Heart right ventricle (tissue), 16 donors: ENCODE results near the gene SERTAD2. TPM values are rescaled to one million over a fixed set of nuclear protein-coding genes. Genes with fewer than 3 reads are reported as not detected.
A peak's percentile ranks its signal among the peaks of the same experiment; 100 is the strongest.

ENCODE experiments used
- ATAC-seq, 8 donors: fragments of 200-7000 bp; cut with Tn5 transposase; one replicate each; pipeline ENCODE4 v1.9.1; 2020; ENCODE audit warnings: mild to moderate bottlenecking in 8 of 8, moderate library complexity in 8 of 8, moderate number of reproducible peaks in 1 of 8
- DNase-seq, 2 donors: peaks; one replicate each; pipeline ENCODE4 v3.0.0-alpha.2; 2020
- H3K27ac ChIP-seq, 10 donors: fragments of 200-600 bp; sonication (generic) in 2 of 10; one replicate each; pipeline versions ENCODE4 v1.5.0 to v1.8.0; 2020 to 2022; ENCODE audit warnings: mild to moderate bottlenecking in 3 of 10
- H3K27me3 ChIP-seq, 7 donors: fragments of 200-600 bp; one replicate each; pipeline ENCODE4 v1.8.0; 2021 to 2022; ENCODE audit warnings: mild to moderate bottlenecking in 2 of 7
- H3K36me3 ChIP-seq, 9 donors: fragments of 200-600 bp; sonication (generic) in 1 of 9; one replicate each; pipeline versions ENCODE4 v1.5.0 to v1.8.0; 2020 to 2022; ENCODE audit warnings: mild to moderate bottlenecking in 2 of 9
- H3K4me1 ChIP-seq, 9 donors: fragments of 200-600 bp; sonication (generic) in 1 of 9; one replicate each; pipeline versions ENCODE4 v1.5.0 to v1.8.0; 2020 to 2022; ENCODE audit warnings: mild to moderate bottlenecking in 4 of 9
- H3K4me3 ChIP-seq, 10 donors: fragments of 200-600 bp; sonication (generic) in 2 of 10; one replicate each; pipeline versions ENCODE4 v1.5.0 to v1.8.0; 2020 to 2022; ENCODE audit warnings: mild to moderate bottlenecking in 7 of 10, moderate library complexity in 2 of 10
- H3K9me3 ChIP-seq, 11 donors: fragments of 200-600 bp in 10 of 11; sonication (generic) in 2 of 11; one replicate each; pipeline versions ENCODE4 v1.5.0 to v1.8.0; 2013 to 2022; ENCODE audit warnings: mild to moderate bottlenecking in 2 of 11, control low read depth in 1 of 11, moderate library complexity in 1 of 11
- WGBS, 2 donors: extraction: QIAGEN DNeasy Blood & Tissue Kit; methylation state at CpG; one replicate each; pipeline ENCODE4 v1.1.7; 2013; ENCODE audit warnings: inconsistent platforms in 1 of 2; 5-methylcytosine and 5-hydroxymethylcytosine counted together
- intact Hi-C, 10 donors: fragments of 100-400 bp; cut with DNase I; formaldehyde crosslinking; loops; one replicate each; pipeline versions ENCODE4 v1.11.1 to v1.14.2; 2022
- polyA plus RNA-seq, 2 donors: library from polyadenylated mRNA; stranded (reverse); fragments of 200-250 nt; gene quantifications; one replicate each; pipeline ENCODE4 v1.2.3, GENCODE V29; 2013
- total RNA-seq, 10 donors: library from RNA; stranded (reverse); fragmentation: NEBNext Ultra II Directional in 3 of 10; extraction: Animal tissue kit (Norgen Biotek cat#: 25700) in 3 of 10; gene quantifications; one replicate each; pipeline versions ENCODE4 v1.2.1 to v1.2.4, GENCODE V29; 2021 to 2023
- TF ChIP-seq, protein P1 (sequence below), 9 donors: fragments of 200-600 bp; sonication (generic) in 2 of 9; IDR thresholded peaks; one replicate each; pipeline versions ENCODE4 v1.5.0 to v1.8.0; 2021 to 2022; ENCODE audit warnings: antibody characterized with exemption in 9 of 9, mild to moderate bottlenecking in 5 of 9, moderate library complexity in 1 of 9
- donor health status: Arrhythmogenic right ventricular cardiomyopathy.
- donor health status: ischemic (EF 13 %, LVEDD 7.1; RV severe dilation, severe dysfunction).
- donor health status: healthy with polysubstance abuse.
- donor health status: DM: no; HTN: yes; CAD: no.
- donor health status: DM: no; HTN: no; CAD: no.
- donor health status: ischemic (EF 25% LVEDD 6.9; RV normal size, moderate dysfunction).
- donor health status: ischemic (EF 25% LVEDD 5.7; RV mildly dilated, moderate dysfunction).
- donor health status: healthy.
- donor health status: DM: yes; HTN: yes; CAD: no.
- donor health status: Ischemic cardiomyopathy.
- donor health status: ischemic (EF 35%, LVEDD 5.7; RV mildly dilated, moderate dysfunction).
- donor health status: nonischemic (EF 11% LVEDD 7.7; RV severe dilation, severe dysfunction).
- donor health status: DM: yes; HTN: yes; CAD: no.
- donor health status: PGD.
- donor health status: ischemic (EF 29% LVEDD 5.4; RV normal size, mild dysfunction).
- donor health status: nonischemic (EF 23%, LVEDD 6.1; RV moderate dilation, normal function).

Gene SERTAD2
- total and polyA plus RNA-seq, 12 donors: 5.6 to 20.9 (median 16.0) TPM

DNA sequence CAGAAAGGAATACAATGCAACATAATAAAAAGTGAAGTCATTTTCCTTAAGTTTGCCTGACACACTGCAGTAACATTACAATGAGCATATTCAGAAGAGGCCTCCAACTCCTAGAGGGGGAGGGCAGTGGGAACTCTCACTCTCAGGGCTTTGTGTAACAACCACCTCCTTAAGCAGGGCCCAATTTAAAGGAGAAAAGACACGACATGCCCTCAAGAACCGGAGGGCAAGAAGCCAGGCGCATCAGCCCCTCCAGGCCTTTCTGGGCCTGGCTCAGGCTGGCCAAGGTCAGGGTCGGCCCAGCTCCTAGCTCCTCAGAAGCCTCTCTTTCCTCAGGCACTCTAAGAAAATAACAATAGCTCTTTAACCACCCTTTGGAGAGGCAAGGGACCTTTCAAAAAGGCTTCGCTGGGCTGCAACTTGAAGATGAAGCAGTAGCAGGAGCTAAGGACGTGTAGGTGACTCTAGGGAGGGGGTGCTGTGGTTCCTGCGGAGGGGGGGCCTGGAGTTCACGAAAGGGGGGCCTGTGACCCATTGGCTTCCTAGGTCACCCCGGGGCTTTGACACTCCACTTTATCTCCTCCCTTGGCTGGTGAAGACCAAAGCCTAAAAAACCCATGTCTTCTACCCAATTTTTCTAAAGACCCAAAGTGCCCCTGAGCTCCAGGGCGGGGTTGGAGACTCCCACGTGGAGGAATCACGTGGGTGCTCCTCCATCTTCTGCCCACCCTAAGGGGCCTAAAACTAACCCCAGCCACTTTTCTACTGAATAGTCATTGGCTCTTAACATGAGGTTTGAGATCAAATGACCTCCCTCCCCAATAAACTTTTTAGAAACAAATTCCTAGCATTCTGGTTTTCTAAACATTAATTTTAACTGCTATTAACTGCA lies 13.3 kb downstream of the SERTAD2 start:
- TF ChIP-seq, protein P1, sequence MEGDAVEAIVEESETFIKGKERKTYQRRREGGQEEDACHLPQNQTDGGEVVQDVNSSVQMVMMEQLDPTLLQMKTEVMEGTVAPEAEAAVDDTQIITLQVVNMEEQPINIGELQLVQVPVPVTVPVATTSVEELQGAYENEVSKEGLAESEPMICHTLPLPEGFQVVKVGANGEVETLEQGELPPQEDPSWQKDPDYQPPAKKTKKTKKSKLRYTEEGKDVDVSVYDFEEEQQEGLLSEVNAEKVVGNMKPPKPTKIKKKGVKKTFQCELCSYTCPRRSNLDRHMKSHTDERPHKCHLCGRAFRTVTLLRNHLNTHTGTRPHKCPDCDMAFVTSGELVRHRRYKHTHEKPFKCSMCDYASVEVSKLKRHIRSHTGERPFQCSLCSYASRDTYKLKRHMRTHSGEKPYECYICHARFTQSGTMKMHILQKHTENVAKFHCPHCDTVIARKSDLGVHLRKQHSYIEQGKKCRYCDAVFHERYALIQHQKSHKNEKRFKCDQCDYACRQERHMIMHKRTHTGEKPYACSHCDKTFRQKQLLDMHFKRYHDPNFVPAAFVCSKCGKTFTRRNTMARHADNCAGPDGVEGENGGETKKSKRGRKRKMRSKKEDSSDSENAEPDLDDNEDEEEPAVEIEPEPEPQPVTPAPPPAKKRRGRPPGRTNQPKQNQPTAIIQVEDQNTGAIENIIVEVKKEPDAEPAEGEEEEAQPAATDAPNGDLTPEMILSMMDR (IDR thresholded peaks at IDR 0.05): no peak
- no peak for ATAC-seq
- Histone ChIP-seq H3K36me3 (peaks cover 0 to 14% (median 12%) of the 10 kb centered on the region in 9 donors), H3K4me3 (no peak overlapping the region), H3K9me3 (no peaks in the 10 kb centered on the region), H3K27me3 (no peaks in the 10 kb centered on the region), H3K4me1 (peaks cover 0 to 87% (median 59%) of the 10 kb centered on the region in 9 donors), H3K27ac (peak overlapping the region in 2 of 10 donors; percentile 16 to 28)
- 68 to 69% methylated on average over 12 of the region's 12 CpGs for WGBS, 2 donors
- DNase-seq: no peak
- intact Hi-C loops: loop anchor here in 5 of 10 donors (5.0 to 10.0 kb wide), 3 partner anchors 33 to 194 kb away; partner anchors contain the start of gene AFTPH (in 2 of the 5)

DNA sequence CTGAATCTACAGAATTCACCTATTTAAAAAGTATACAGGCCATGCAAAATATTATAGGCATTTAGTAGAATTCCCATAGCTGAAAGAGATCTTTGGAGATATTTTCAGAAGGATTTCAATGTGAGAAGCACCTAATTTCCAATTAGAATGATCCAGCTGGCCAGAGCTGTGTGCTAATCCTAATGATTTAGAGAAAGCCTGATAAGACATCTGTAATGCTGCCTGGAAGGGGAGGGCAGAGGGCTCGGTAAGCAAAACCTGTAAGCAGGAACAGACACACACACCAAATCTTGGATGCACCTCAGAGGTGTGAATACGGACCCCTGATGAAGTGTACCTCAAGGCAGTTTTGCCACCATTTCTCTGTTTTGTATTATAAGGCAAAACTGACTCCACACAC lies 14.0 kb downstream of the SERTAD2 start:
- Histone ChIP-seq H3K36me3 (peaks cover 0 to 21% (median 19%) of the 10 kb centered on the region in 9 donors), H3K27me3 (no peaks in the 10 kb centered on the region), H3K27ac (no peak overlapping the region), H3K4me3 (no peak overlapping the region), H3K9me3 (no peaks in the 10 kb centered on the region), H3K4me1 (peaks cover 0 to 83% (median 55%) of the 10 kb centered on the region in 9 donors)
- ATAC-seq: no peak
- 64 to 73% methylated on average over 2 of the region's 2 CpGs for WGBS, 2 donors
- intact Hi-C loops: loop anchor here in 5 of 10 donors (5.0 to 10.0 kb wide), 3 partner anchors 32 to 195 kb away; partner anchors contain the start of gene AFTPH (in 3 of the 5)
- TF ChIP-seq, protein P1 (IDR thresholded peaks at IDR 0.05): no peak
- no peak for DNase-seq

DNA sequence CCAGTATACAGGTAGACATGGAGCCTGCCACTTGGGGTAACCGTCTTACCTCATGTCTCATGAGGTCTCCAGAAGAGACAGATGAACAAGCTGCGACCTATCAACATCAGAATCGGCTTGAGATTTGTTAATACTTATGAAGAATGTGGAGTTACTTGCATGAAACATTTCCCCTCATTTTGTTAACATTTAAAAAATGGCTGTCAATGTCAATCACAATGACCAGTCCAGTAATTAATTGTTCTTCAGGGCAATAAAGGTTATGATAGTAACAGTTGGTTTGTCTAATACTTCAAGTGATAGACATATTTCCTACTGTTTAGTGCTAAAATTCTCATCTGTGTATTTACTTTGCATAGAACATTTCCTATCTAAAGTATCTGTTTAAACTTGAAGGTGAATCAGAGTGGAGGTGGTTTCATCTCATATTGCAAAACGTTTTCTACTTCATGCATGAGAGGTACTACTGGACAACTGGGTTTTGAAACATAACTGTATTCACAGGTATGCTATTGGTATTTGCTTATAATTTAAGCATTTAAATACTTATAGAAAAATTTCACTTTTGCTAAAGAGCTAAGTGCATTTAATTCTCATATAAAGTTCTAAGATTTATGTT lies 15.1 kb downstream of the SERTAD2 start:
- DNase-seq: no peak
- intact Hi-C loops: loop anchor here in 1 of 10 donors (10.0 kb wide), 1 partner anchor 114 kb away; the partner anchor contains the start of gene AFTPH
- Histone ChIP-seq H3K36me3 (peaks cover 0 to 30% (median 22%) of the 10 kb centered on the region in 9 donors), H3K4me3 (no peak overlapping the region), H3K27ac (no peak overlapping the region), H3K4me1 (peaks cover 0 to 77% (median 50%) of the 10 kb centered on the region in 9 donors), H3K9me3 (no peaks in the 10 kb centered on the region), H3K27me3 (no peaks in the 10 kb centered on the region)
- TF ChIP-seq, protein P1 (IDR thresholded peaks at IDR 0.05): no peak
- ATAC-seq: no peak
- 85 to 86% methylated on average over 4 of the region's 4 CpGs for WGBS, 2 donors

DNA sequence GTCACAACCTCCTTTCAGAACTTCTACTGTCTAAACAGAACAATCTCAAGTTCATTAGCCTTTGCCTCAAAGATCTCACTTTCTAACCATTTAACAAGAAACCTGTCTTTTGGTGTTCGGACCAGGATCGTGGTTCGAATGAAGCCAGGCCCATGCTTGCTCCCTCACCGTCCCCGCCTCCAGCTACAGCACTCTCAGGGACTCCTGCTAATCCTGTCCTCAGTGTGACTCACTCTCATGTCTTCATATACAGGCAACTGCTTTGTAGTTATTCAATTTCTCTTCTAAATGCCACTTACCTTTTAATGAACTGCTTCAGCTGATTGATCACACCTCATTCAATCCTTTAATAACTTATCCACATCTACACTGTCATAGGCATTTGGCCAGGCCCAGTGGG lies 15.8 kb downstream of the SERTAD2 start:
- H3K4me1 ChIP-seq: peaks cover 0 to 76% (median 43%) of the 10 kb centered on the region in 9 donors
- no peaks in the 10 kb centered on the region for H3K27me3 ChIP-seq
- H3K9me3 ChIP-seq: no peaks in the 10 kb centered on the region
- peaks cover 0 to 37% (median 22%) of the 10 kb centered on the region in 9 donors for H3K36me3 ChIP-seq
- intact Hi-C loops: loop anchor here in 1 of 10 donors (10.0 kb wide), 1 partner anchor 113 kb away; the partner anchor contains the start of gene AFTPH
- DNase-seq (no peak), ATAC-seq (peak in 1 of 8 donors; percentile 59)
- H3K4me3 ChIP-seq: no peak overlapping the region
- H3K27ac ChIP-seq: peak overlapping the region in 1 of 10 donors; percentile 5
- WGBS, 2 donors: 89 to 92% methylated on average over 5 of the region's 5 CpGs
- TF ChIP-seq, protein P1 (IDR thresholded peaks at IDR 0.05): no peak
